Esophagus muscularis mucosa (tissue), 4 donors: ENCODE measurements around the gene PML. TPM values are rescaled to one million over a fixed set of nuclear protein-coding genes. Genes with fewer than 3 reads are reported as not detected.
"Not testable (repeated sequence)": the region's sequence is repeated elsewhere in the genome, so short reads cannot be mapped to it uniquely, and the experiment has no call there.

Experiments
- DNase-seq: peaks from one replicate; pipeline ENCODE4 v3.0.0-alpha.2; 2017; ENCODE audit errors: extremely low spot score
- H3K27ac ChIP-seq, 4 donors: fragments of 200-600 bp; sonication (generic); replicated peaks in 1 of 4; 1 replicate in 3 of 4; 2 replicates in 1 of 4; pipeline ENCODE4 v1.5.1; 2016 to 2019; ENCODE audit warnings: mild to moderate bottlenecking in 1 of 4
- H3K27me3 ChIP-seq, 4 donors: fragments of 200-600 bp; sonication (generic); one replicate each; pipeline versions ENCODE4 v1.5.1 to v1.6.0; 2016 to 2019
- H3K36me3 ChIP-seq, 4 donors: fragments of 200-600 bp; sonication (generic); one replicate each; pipeline ENCODE4 v1.5.1; 2016 to 2019
- H3K4me1 ChIP-seq, 4 donors: fragments of 200-600 bp; sonication (generic); one replicate each; pipeline ENCODE4 v1.5.1; 2016 to 2019
- H3K4me3 ChIP-seq, 4 donors: fragments of 200-600 bp; sonication (generic); 1 replicate in 2 of 4; 2 replicates in 2 of 4; pipeline ENCODE4 v1.5.1; 2016 to 2019; ENCODE audit warnings: mild to moderate bottlenecking in 4 of 4, moderate library complexity in 1 of 4
- H3K9me3 ChIP-seq, 4 donors: fragments of 200-600 bp; sonication (generic); 1 replicate in 3 of 4; 2 replicates in 1 of 4; pipeline ENCODE4 v1.5.1; 2016 to 2019
- CTCF ChIP-seq, 3 experiments: fragments of 200-600 bp in 2 of 3; fragments of 450-650 bp in 1 of 3; sonication (generic) in 2 of 3; IDR thresholded peaks; one replicate each; pipeline ENCODE4 v1.5.1; 2017 to 2019; ENCODE audit warnings: antibody characterized with exemption in 3 of 3, mild to moderate bottlenecking in 2 of 3, moderate library complexity in 1 of 3
- EP300 ChIP-seq: sonication (generic); formaldehyde crosslinking; IDR thresholded peaks from one replicate; pipeline ENCODE4 v1.6.1; 2017; ENCODE audit warnings: antibody characterized with exemption
- POLR2A ChIP-seq: fragments of 450-650 bp; IDR thresholded peaks from one replicate; pipeline ENCODE4 v1.6.1; 2017; ENCODE audit warnings: antibody characterized with exemption, moderate library complexity, mild to moderate bottlenecking, low read depth
- POLR2AphosphoS5 ChIP-seq, 2 donors: sonication (generic); formaldehyde crosslinking; IDR thresholded peaks; one replicate each; pipeline ENCODE4 v1.6.1; 2017; ENCODE audit warnings: antibody characterized with exemption in 2 of 2
- WGBS: methylation state at CpG from one replicate; pipeline ENCODE4 v1.1.5; 2018; 5-methylcytosine and 5-hydroxymethylcytosine counted together
- intact Hi-C: fragments of 100-400 bp; cut with DNase I; formaldehyde crosslinking; loops from one replicate; pipeline ENCODE4 v1.15.1; 2023
- total RNA-seq, 4 donors: library from RNA; depleted of rRNA; stranded (reverse); fragments of >200 nt; gene quantifications; one replicate each; pipeline versions ENCODE4 v1.1.0 to v1.2.1, GENCODE V29; 2016

The PML gene
- total RNA-seq, 4 donors from 2014 or later: 48.0 to 61.6 (median 57.2) TPM

GRCh38 chr15:74053941-74054529 is 59.5 kb downstream of the PML start:
- intact Hi-C loops: loop anchor here (5.0 kb wide), 1 partner anchor 73 kb away; no protein-coding TSS in a partner anchor
- peak; percentile 94 for DNase-seq
- TF ChIP-seq POLR2AphosphoS5 (IDR thresholded peaks at IDR 0.05): peak in 1 of 2 donors; percentile 5
- no peak for TF ChIP-seq POLR2A
- TF ChIP-seq CTCF (IDR thresholded peaks at IDR 0.05): peak; percentile 49 to 91 (median 74)
- no peak for TF ChIP-seq EP300
- Histone ChIP-seq H3K4me1 (peaks cover 19 to 46% (median 44%) of the 10 kb centered on the region in 4 donors), H3K27ac (peak overlapping the region in 2 of 4 donors; percentile 30 to 41), H3K27me3 (no peaks in the 10 kb centered on the region), H3K4me3 (peak overlapping the region in 2 of 4 donors; percentile 13 to 31), H3K36me3 (peaks cover 0 to 5% (median 0%) of the 10 kb centered on the region in 4 donors), H3K9me3 (no peaks in the 10 kb centered on the region)
- 12% methylated on average over 17 of the region's 17 CpGs for WGBS

- H3K27me3 ChIP-seq: no peaks in the 10 kb centered on the region
- WGBS: 90% methylated on average over 2 of the region's 2 CpGs
- no peaks in the 10 kb centered on the region for H3K9me3 ChIP-seq
- peaks cover 16 to 36% (median 34%) of the 10 kb centered on the region in 4 donors for H3K4me1 ChIP-seq
- no peak for DNase-seq
- no peak overlapping the region for H3K4me3 ChIP-seq
- H3K36me3 ChIP-seq: peaks cover 0 to 5% (median 0%) of the 10 kb centered on the region in 4 donors
- TF ChIP-seq CTCF (IDR thresholded peaks at IDR 0.05) (no peak), EP300 (no peak), POLR2AphosphoS5 (IDR thresholded peaks at IDR 0.05) (no peak), POLR2A (no peak)
- H3K27ac ChIP-seq: no peak overlapping the region
- intact Hi-C loops: no loop called here
These were observed 61.3 kb downstream of the PML start for GRCh38 chr15:74055804-74056203.

GRCh38 chr15:74056330-74056729 is 61.8 kb downstream of the PML start:
- H3K4me1 ChIP-seq: peaks cover 16 to 31% (median 28%) of the 10 kb centered on the region in 4 donors
- H3K27ac ChIP-seq, DNase-seq, H3K27me3 ChIP-seq, H3K36me3 ChIP-seq, H3K9me3 ChIP-seq, intact Hi-C loops, H3K4me3 ChIP-seq: not testable (repeated sequence)
- WGBS: 94% methylated on average over 4 of the region's 5 CpGs

GRCh38 chr15:74059050-74059833 is 64.7 kb downstream of the PML start:
- H3K36me3 ChIP-seq, H3K27me3 ChIP-seq, H3K4me3 ChIP-seq, H3K4me1 ChIP-seq, H3K27ac ChIP-seq, H3K9me3 ChIP-seq, DNase-seq, intact Hi-C loops: not testable (repeated sequence)
- 94% methylated on average over 6 of the region's 6 CpGs for WGBS

- TF ChIP-seq EP300: no peak
- 87% methylated on average over 4 of the region's 6 CpGs for WGBS
- no peak for DNase-seq
- H3K9me3 ChIP-seq: no peaks in the 10 kb centered on the region
- H3K27ac ChIP-seq: no peak overlapping the region
- H3K27me3 ChIP-seq: peaks cover 0 to 11% (median 0%) of the 10 kb centered on the region in 4 donors
- H3K4me3 ChIP-seq: no peak overlapping the region
- H3K36me3 ChIP-seq: peaks cover 0 to 5% (median 0%) of the 10 kb centered on the region in 4 donors
- intact Hi-C loops: no loop called here
- H3K4me1 ChIP-seq: no peaks in the 10 kb centered on the region
These were observed 65.7 kb downstream of the PML start for GRCh38 chr15:74060251-74060650.

- Histone ChIP-seq H3K36me3 (no peaks in the 10 kb centered on the region), H3K9me3 (no peaks in the 10 kb centered on the region), H3K4me1 (no peaks in the 10 kb centered on the region), H3K4me3 (no peak overlapping the region), H3K27me3 (peaks cover 0 to 13% (median 0%) of the 10 kb centered on the region in 4 donors), H3K27ac (no peak overlapping the region)
- TF ChIP-seq EP300: no peak
- TF ChIP-seq POLR2A: no peak
- TF ChIP-seq POLR2AphosphoS5 (IDR thresholded peaks at IDR 0.05): no peak
- TF ChIP-seq CTCF (IDR thresholded peaks at IDR 0.05): no peak
- no peak for DNase-seq
- intact Hi-C loops: no loop called here
- WGBS: 97% methylated on average over 5 of the region's 6 CpGs
These were observed 67.7 kb downstream of the PML start for GRCh38 chr15:74062236-74062635.
